Keratinocyte (primary cell): ENCODE measurements around the gene GID4. TPM values are rescaled to one million over a fixed set of nuclear protein-coding genes. Genes with fewer than 3 reads are reported as not detected.

Source experiments
- DNase-seq: peaks from one replicate; pipeline ENCODE4 v3.0.0-alpha.2; 2011; ENCODE audit warnings: low read depth, missing footprints, low spot score
- FAIRE-seq: peaks from 2 replicates; lab custom pipeline; 2011; peaks lifted over from hg19 to GRCh38; lab: Jason Lieb, UNC
- H2AFZ ChIP-seq: 2 replicates; pipeline ENCODE4 v1.6.0; 2012; ENCODE audit warnings: low read length, control low read depth, inconsistent platforms; ENCODE audit not compliant: control insufficient read depth
- H3K27ac ChIP-seq: 2 replicates; pipeline ENCODE4 v1.5.1; 2011; ENCODE audit warnings: low read length; ENCODE audit not compliant: control insufficient read depth, insufficient read depth
- H3K27me3 ChIP-seq: 3 replicates; pipeline ENCODE4 v1.6.0; 2011; ENCODE audit warnings: low read length; ENCODE audit not compliant: control insufficient read depth, insufficient read depth; ENCODE audit errors: extremely low read depth
- H3K36me3 ChIP-seq, 2 experiments: 2 replicates in 1 of 2; 3 replicates in 1 of 2; pipeline ENCODE4 v1.5.1; 2011; ENCODE audit warnings: low read length in 2 of 2, mild to moderate bottlenecking in 1 of 2; ENCODE audit not compliant: control insufficient read depth in 2 of 2, insufficient read depth in 2 of 2; ENCODE audit errors: extremely low read depth in 1 of 2
- H3K4me1 ChIP-seq: 3 replicates; pipeline ENCODE4 v1.5.1; 2011; ENCODE audit warnings: low read length; ENCODE audit not compliant: control insufficient read depth, insufficient read depth; ENCODE audit errors: extremely low read depth
- H3K4me2 ChIP-seq: 3 replicates; pipeline ENCODE4 v1.6.0; 2011; ENCODE audit warnings: low read depth, low read length; ENCODE audit not compliant: control insufficient read depth, insufficient read depth; ENCODE audit errors: extremely low read depth
- H3K4me3 ChIP-seq, 3 experiments: fragments of 200-600 bp in 1 of 3; sonication (generic) in 1 of 3; 2 replicates in 2 of 3; 3 replicates in 1 of 3; pipeline ENCODE4 v1.5.1; 2011 to 2016; ENCODE audit warnings: low read length in 3 of 3, mild to moderate bottlenecking in 3 of 3, control low read depth in 2 of 3, inconsistent platforms in 1 of 3, low read depth in 1 of 3, mixed read lengths in 1 of 3, mixed run types in 1 of 3, moderate library complexity in 1 of 3; ENCODE audit not compliant: control insufficient read depth in 2 of 3, insufficient read depth in 2 of 3; ENCODE audit errors: extremely low read depth in 1 of 3
- H3K79me2 ChIP-seq: 2 replicates; pipeline ENCODE4 v1.6.0; 2012; ENCODE audit warnings: low read length; ENCODE audit not compliant: control insufficient read depth, insufficient read depth
- H3K9ac ChIP-seq: 3 replicates; pipeline ENCODE4 v1.6.0; 2011; ENCODE audit warnings: low read length; ENCODE audit not compliant: control insufficient read depth, insufficient read depth; ENCODE audit errors: extremely low read depth
- H3K9me1 ChIP-seq: 3 replicates; pipeline ENCODE4 v1.6.0; 2011; ENCODE audit warnings: low read length; ENCODE audit not compliant: control insufficient read depth, insufficient read depth; ENCODE audit errors: extremely low read depth
- H3K9me3 ChIP-seq: 2 replicates; pipeline ENCODE4 v1.5.1; 2012; ENCODE audit warnings: low read depth, low read length; ENCODE audit not compliant: control insufficient read depth
- H4K20me1 ChIP-seq: 3 replicates; pipeline ENCODE4 v1.6.0; 2011; ENCODE audit warnings: low read length; ENCODE audit not compliant: control insufficient read depth, insufficient read depth; ENCODE audit errors: extremely low read depth
- EZH2 ChIP-seq: IDR thresholded peaks from one replicate; pipeline ENCODE4 v1.6.1; 2012; ENCODE audit warnings: inconsistent platforms, mild to moderate bottlenecking, low read length, moderate library complexity
- dilution Hi-C: fragments of 300-500 bp; cut with MboI; formaldehyde crosslinking; loops from one replicate; pipeline ENCODE4 v1.7.0; 2020; ENCODE audit warnings: low sequenced_read_pairs; ENCODE audit not compliant: extremely low pct_ligation_motif_present
- polyA plus RNA-seq, 5 experiments: library from polyadenylated mRNA; depleted of rRNA in 3 of 5; stranded (reverse) in 3 of 5; stranded (forward) in 1 of 5; unstranded in 1 of 5; fragments of >200 nt; gene quantifications; 1 replicate in 1 of 5; 2 replicates in 3 of 5; 3 replicates in 1 of 5; pipeline versions ENCODE4 v1.2.1 to v1.2.3, GENCODE V29; 2011 to 2012; ENCODE audit warnings: missing spikeins in 2 of 5, low read depth in 1 of 5, low replicate concordance in 1 of 5
- TF ChIP-seq, protein P1 (sequence below), 3 experiments: IDR thresholded peaks in 1 of 3; conservative IDR thresholded peaks in 1 of 3; optimal IDR thresholded peaks in 1 of 3; 2 replicates in 2 of 3; 3 replicates in 1 of 3; pipeline versions ENCODE3 to v1.5.1; 2011; ENCODE audit warnings: low read length in 3 of 3, mild to moderate bottlenecking in 3 of 3, moderate library complexity in 2 of 3, control low read depth in 1 of 3, inconsistent platforms in 1 of 3; ENCODE audit not compliant: insufficient read depth in 2 of 3; ENCODE audit errors: extremely low read depth in 1 of 3

Gene GID4
- polyA plus RNA-seq, 1 donor (not counting 4 experiments of a cell fraction or from before 2014, with no cell fraction given) = 16.8 TPM

- no peak overlapping the region for H3K4me2 ChIP-seq
- no peak overlapping the region for H3K9ac ChIP-seq
- DNase-seq = no peak
- H3K4me1 ChIP-seq = no peaks in the 10 kb centered on the region
- no peaks in the 10 kb centered on the region for H3K9me3 ChIP-seq
- TF ChIP-seq EZH2 = no peak
- TF ChIP-seq, protein P1, sequence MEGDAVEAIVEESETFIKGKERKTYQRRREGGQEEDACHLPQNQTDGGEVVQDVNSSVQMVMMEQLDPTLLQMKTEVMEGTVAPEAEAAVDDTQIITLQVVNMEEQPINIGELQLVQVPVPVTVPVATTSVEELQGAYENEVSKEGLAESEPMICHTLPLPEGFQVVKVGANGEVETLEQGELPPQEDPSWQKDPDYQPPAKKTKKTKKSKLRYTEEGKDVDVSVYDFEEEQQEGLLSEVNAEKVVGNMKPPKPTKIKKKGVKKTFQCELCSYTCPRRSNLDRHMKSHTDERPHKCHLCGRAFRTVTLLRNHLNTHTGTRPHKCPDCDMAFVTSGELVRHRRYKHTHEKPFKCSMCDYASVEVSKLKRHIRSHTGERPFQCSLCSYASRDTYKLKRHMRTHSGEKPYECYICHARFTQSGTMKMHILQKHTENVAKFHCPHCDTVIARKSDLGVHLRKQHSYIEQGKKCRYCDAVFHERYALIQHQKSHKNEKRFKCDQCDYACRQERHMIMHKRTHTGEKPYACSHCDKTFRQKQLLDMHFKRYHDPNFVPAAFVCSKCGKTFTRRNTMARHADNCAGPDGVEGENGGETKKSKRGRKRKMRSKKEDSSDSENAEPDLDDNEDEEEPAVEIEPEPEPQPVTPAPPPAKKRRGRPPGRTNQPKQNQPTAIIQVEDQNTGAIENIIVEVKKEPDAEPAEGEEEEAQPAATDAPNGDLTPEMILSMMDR (optimal IDR thresholded peaks at IDR 0.05 in 1 of 3, IDR thresholded peaks at IDR 0.05 in 1 of 3, conservative IDR thresholded peaks at IDR 0.05 in 1 of 3; ENCODE audit: extremely low read depth in 1 of 3, insufficient read depth in 2 of 3, low read length in 3 of 3) = no peak
- H3K27me3 ChIP-seq = no peaks in the 10 kb centered on the region
- no peak for FAIRE-seq
- dilution Hi-C loops = no loop called here
- H3K27ac ChIP-seq = no peak overlapping the region
- H2AFZ ChIP-seq = no peak overlapping the region
- H3K9me1 ChIP-seq = no peaks in the 10 kb centered on the region
- H4K20me1 ChIP-seq = no peaks in the 10 kb centered on the region
- H3K4me3 ChIP-seq = no peak overlapping the region
- H3K36me3 ChIP-seq = peaks cover 11% of the 10 kb centered on the region in 2 experiments
- no peaks in the 10 kb centered on the region for H3K79me2 ChIP-seq
Measured at GRCh38 chr17:18015593-18015992, 23.6 kb upstream of the GID4 start.

- no peaks in the 10 kb centered on the region for H4K20me1 ChIP-seq
- dilution Hi-C loops = no loop called here
- no peaks in the 10 kb centered on the region for H3K27me3 ChIP-seq
- FAIRE-seq = no peak
- DNase-seq = no peak
- no peaks in the 10 kb centered on the region for H3K4me1 ChIP-seq
- no peaks in the 10 kb centered on the region for H3K79me2 ChIP-seq
- H3K9ac ChIP-seq = no peak overlapping the region
- H3K4me3 ChIP-seq = no peak overlapping the region
- no peaks in the 10 kb centered on the region for H3K9me1 ChIP-seq
- no peaks in the 10 kb centered on the region for H3K9me3 ChIP-seq
- peaks cover 11 to 13% of the 10 kb centered on the region in 2 experiments for H3K36me3 ChIP-seq
- TF ChIP-seq EZH2 = no peak
- TF ChIP-seq, protein P1 (optimal IDR thresholded peaks at IDR 0.05 in 1 of 3, IDR thresholded peaks at IDR 0.05 in 1 of 3, conservative IDR thresholded peaks at IDR 0.05 in 1 of 3; ENCODE audit: extremely low read depth in 1 of 3, insufficient read depth in 2 of 3, low read length in 3 of 3) = no peak
- H3K27ac ChIP-seq = no peak overlapping the region
- H3K4me2 ChIP-seq = no peak overlapping the region
- no peak overlapping the region for H2AFZ ChIP-seq
Measured at GRCh38 chr17:18016426-18016825, 22.8 kb upstream of the GID4 start.
